H1 (cell line): Measurements from ENCODE around the gene TMEM245.

Experiments used
- CREB1 ChIP-seq: IDR thresholded peaks from 2 replicates; pipeline ENCODE4 v1.6.1; 2012; ENCODE audit warnings: inconsistent platforms
- EP300 ChIP-seq, 2 experiments: IDR thresholded peaks; 1 replicate in 1 of 2; 2 replicates in 1 of 2; pipeline ENCODE4 v1.6.1; 2011 to 2012; ENCODE audit warnings: low read depth in 2 of 2, low read length in 2 of 2, mild to moderate bottlenecking in 2 of 2, borderline replicate concordance in 1 of 2, inconsistent platforms in 1 of 2, moderate library complexity in 1 of 2
- GABPA ChIP-seq: IDR thresholded peaks from 2 replicates; pipeline ENCODE4 v1.6.1; 2011; ENCODE audit warnings: mild to moderate bottlenecking, low read length, moderate library complexity, borderline replicate concordance; ENCODE audit not compliant: insufficient read depth
- POLR2AphosphoS5 ChIP-seq: IDR thresholded peaks from 2 replicates; pipeline ENCODE4 v1.6.1; 2011; ENCODE audit warnings: low read depth, low read length
- RNF2 ChIP-seq: fragments of 200-900, 300-1000 bp; sonication (generic); IDR thresholded peaks from 2 replicates; pipeline ENCODE4 v1.7.1; 2016; ENCODE audit warnings: borderline replicate concordance, low read depth, mild to moderate bottlenecking, antibody characterized with exemption, low read length; ENCODE audit not compliant: poor library complexity, severe bottlenecking; ENCODE audit errors: missing control alignments
- TF ChIP-seq, protein P1 (sequence below), 3 experiments: IDR thresholded peaks; 1 replicate in 2 of 3; 2 replicates in 1 of 3; pipeline versions ENCODE4 v1.5.1 to v1.6.1; 2011; ENCODE audit warnings: low read length in 3 of 3, mild to moderate bottlenecking in 3 of 3, inconsistent platforms in 2 of 3, low read depth in 1 of 3, moderate library complexity in 1 of 3; ENCODE audit not compliant: insufficient read depth in 1 of 3; ENCODE audit errors: control extremely low read depth in 1 of 3
- TF ChIP-seq, protein P2 (sequence below): IDR thresholded peaks from 2 replicates; pipeline ENCODE4 v1.6.1; 2011; ENCODE audit warnings: low read depth, mild to moderate bottlenecking, low read length; ENCODE audit not compliant: insufficient read depth
- TF ChIP-seq, protein P3 (sequence below): IDR thresholded peaks from 2 replicates; pipeline ENCODE4 v1.6.1; 2012; ENCODE audit warnings: inconsistent platforms

DNA sequence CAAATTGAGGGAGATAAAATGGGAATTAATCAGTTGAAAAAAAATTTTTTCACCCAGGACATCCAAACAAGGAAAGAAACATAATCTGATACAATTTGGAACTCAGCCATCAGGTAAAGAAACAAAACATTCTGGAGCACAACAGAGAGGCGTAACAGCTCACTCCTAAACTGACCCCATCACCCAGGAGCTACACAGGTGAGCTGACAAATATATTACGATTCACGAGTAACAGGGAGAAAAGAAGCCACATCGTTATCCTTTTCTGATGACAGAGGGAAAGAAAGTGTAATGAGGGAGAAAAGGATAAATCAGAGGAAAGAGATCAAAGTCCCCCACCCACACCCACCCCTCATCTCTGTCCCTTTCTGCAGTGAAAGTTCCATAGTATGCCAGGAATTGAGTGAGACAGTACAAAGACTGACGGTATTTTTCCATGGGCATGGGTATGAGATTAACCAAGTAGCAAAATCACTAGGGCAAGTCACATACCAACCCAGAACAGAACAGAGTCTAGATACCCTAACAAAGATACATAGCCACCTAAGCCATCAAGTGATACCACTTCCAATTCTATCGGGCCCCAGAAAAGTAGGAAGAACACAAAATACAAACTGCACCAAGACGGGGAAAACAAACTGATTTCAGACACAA lies 45.4 kb downstream of the TMEM245 start:
- TF ChIP-seq RNF2 (no peak), GABPA (no peak), EP300 (IDR thresholded peaks at IDR 0.05; ENCODE audit: borderline replicate concordance in 1 of 2, low read depth in 2 of 2, low read length in 2 of 2) (no peak), POLR2AphosphoS5 (no peak), CREB1 (no peak)
- TF ChIP-seq, protein P1, sequence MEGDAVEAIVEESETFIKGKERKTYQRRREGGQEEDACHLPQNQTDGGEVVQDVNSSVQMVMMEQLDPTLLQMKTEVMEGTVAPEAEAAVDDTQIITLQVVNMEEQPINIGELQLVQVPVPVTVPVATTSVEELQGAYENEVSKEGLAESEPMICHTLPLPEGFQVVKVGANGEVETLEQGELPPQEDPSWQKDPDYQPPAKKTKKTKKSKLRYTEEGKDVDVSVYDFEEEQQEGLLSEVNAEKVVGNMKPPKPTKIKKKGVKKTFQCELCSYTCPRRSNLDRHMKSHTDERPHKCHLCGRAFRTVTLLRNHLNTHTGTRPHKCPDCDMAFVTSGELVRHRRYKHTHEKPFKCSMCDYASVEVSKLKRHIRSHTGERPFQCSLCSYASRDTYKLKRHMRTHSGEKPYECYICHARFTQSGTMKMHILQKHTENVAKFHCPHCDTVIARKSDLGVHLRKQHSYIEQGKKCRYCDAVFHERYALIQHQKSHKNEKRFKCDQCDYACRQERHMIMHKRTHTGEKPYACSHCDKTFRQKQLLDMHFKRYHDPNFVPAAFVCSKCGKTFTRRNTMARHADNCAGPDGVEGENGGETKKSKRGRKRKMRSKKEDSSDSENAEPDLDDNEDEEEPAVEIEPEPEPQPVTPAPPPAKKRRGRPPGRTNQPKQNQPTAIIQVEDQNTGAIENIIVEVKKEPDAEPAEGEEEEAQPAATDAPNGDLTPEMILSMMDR (IDR thresholded peaks at IDR 0.05; ENCODE audit: control extremely low read depth in 1 of 3, insufficient read depth in 1 of 3, low read depth in 1 of 3, low read length in 3 of 3), result no peak
- TF ChIP-seq, protein P2, sequence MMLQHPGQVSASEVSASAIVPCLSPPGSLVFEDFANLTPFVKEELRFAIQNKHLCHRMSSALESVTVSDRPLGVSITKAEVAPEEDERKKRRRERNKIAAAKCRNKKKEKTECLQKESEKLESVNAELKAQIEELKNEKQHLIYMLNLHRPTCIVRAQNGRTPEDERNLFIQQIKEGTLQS, result no peak
- TF ChIP-seq, protein P3, sequence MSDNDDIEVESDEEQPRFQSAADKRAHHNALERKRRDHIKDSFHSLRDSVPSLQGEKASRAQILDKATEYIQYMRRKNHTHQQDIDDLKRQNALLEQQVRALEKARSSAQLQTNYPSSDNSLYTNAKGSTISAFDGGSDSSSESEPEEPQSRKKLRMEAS, result no peak
